H1 (cell line): Measurements from ENCODE around the gene F11. TPM values are rescaled to one million over a fixed set of nuclear protein-coding genes. Genes with fewer than 3 reads are reported as not detected.

Experiments
- CTCF ChIA-PET: fragments of 300-600 bp; sonication (Branson Sonifier 250); formaldehyde crosslinking; loops from one replicate; lab custom pipeline; 2021; ENCODE audit not compliant: partially characterized antibody; lab: Charles Lee
- POLR2A ChIA-PET: fragments of 300-600 bp; sonication (Branson Sonifier 250); formaldehyde crosslinking; loops from one replicate; lab custom pipeline; 2021; ENCODE audit warnings: inconsistent platforms; ENCODE audit not compliant: partially characterized antibody; lab: Charles Lee
- DNase-seq, 2 experiments: peaks; one replicate each; pipeline versions ENCODE4 v3.0.0 to v3.0.0-alpha.2; 2010 to 2022; ENCODE audit warnings: low spot score in 2 of 2, low read depth in 1 of 2, mixed read lengths in 1 of 2
- FAIRE-seq: peaks from 2 replicates; lab custom pipeline; 2011; peaks lifted over from hg19 to GRCh38; lab: Jason Lieb, UNC
- H2AFZ ChIP-seq: 2 replicates; pipeline ENCODE4 v1.8.1; 2012; ENCODE audit warnings: low read length, inconsistent platforms
- H2AK5ac ChIP-seq: 2 replicates; pipeline ENCODE4 v1.6.1; 2013; ENCODE audit warnings: low read depth, low read length
- H2BK120ac ChIP-seq: replicated peaks from 2 replicates; pipeline ENCODE3; 2013; ENCODE audit warnings: low read depth, low read length, inconsistent platforms
- H2BK12ac ChIP-seq: 2 replicates; pipeline ENCODE4 v1.6.1; 2013; ENCODE audit warnings: low read depth, low read length
- H2BK15ac ChIP-seq: 2 replicates; pipeline ENCODE4 v1.6.1; 2013; ENCODE audit warnings: low read length
- H2BK20ac ChIP-seq: 2 replicates; pipeline ENCODE4 v1.6.1; 2013; ENCODE audit warnings: low read length
- H2BK5ac ChIP-seq: 2 replicates; pipeline ENCODE4 v1.6.1; 2013; ENCODE audit warnings: low read depth, low read length
- H3K14ac ChIP-seq: 2 replicates; pipeline ENCODE4 v1.6.1; 2013; ENCODE audit warnings: inconsistent platforms; ENCODE audit not compliant: insufficient read length
- H3K18ac ChIP-seq: 2 replicates; pipeline ENCODE4 v1.6.1; 2013; ENCODE audit warnings: low read length; ENCODE audit errors: extremely low read depth
- H3K23ac ChIP-seq: 2 replicates; pipeline ENCODE4 v1.6.1; 2013; ENCODE audit warnings: inconsistent platforms; ENCODE audit not compliant: insufficient read length
- H3K23me2 ChIP-seq: 2 replicates; pipeline ENCODE4 v1.6.1; 2013; ENCODE audit warnings: low read depth, low read length
- H3K27ac ChIP-seq: 2 replicates; pipeline ENCODE4 v1.6.1; 2011; ENCODE audit warnings: low read depth, low read length, inconsistent platforms
- H3K27me3 ChIP-seq, 4 experiments: replicated peaks in 1 of 4; 1 replicate in 1 of 4; 2 replicates in 3 of 4; pipeline versions ENCODE4 v1.6.1 to v1.8.1; 2011 to 2013; ENCODE audit warnings: low read length in 3 of 4, mild to moderate bottlenecking in 3 of 4, inconsistent platforms in 2 of 4, mixed read lengths in 2 of 4, moderate library complexity in 1 of 4; ENCODE audit not compliant: control insufficient read depth in 3 of 4, insufficient read depth in 3 of 4; ENCODE audit errors: extremely low read depth in 1 of 4
- H3K36me3 ChIP-seq, 4 experiments: 2 replicates each; pipeline versions ENCODE4 v1.6.1 to v1.8.1; 2011 to 2013; ENCODE audit warnings: mild to moderate bottlenecking in 4 of 4, low read length in 3 of 4, moderate library complexity in 2 of 4, control low read depth in 1 of 4, inconsistent platforms in 1 of 4; ENCODE audit not compliant: insufficient read depth in 4 of 4, control insufficient read depth in 2 of 4
- H3K4ac ChIP-seq: replicated peaks from 2 replicates; pipeline ENCODE3; 2013; ENCODE audit warnings: low read length, low read depth, mixed read lengths, inconsistent platforms; ENCODE audit not compliant: insufficient read length
- H3K4me1 ChIP-seq, 4 experiments: replicated peaks in 1 of 4; 1 replicate in 1 of 4; 2 replicates in 3 of 4; pipeline versions ENCODE4 v1.6.1 to v1.8.1; 2011 to 2013; ENCODE audit warnings: low read length in 3 of 4, inconsistent platforms in 2 of 4, mixed read lengths in 1 of 4; ENCODE audit not compliant: insufficient read depth in 4 of 4, control insufficient read depth in 3 of 4
- H3K4me2 ChIP-seq, 2 experiments: 2 replicates each; pipeline versions ENCODE4 v1.6.1 to v1.8.1; 2011 to 2013; ENCODE audit warnings: low read depth in 2 of 2, low read length in 2 of 2, control low read depth in 1 of 2, inconsistent platforms in 1 of 2, mild to moderate bottlenecking in 1 of 2; ENCODE audit not compliant: insufficient read depth in 1 of 2
- H3K4me3 ChIP-seq, 4 experiments: fragments of 200-600, 300-600 bp in 1 of 4; sonication (generic), shearing (Covaris generic), sonication (Bioruptor Twin) in 1 of 4; 2 replicates each; pipeline versions ENCODE4 v1.5.1 to v1.8.1; 2011 to 2016; ENCODE audit warnings: low read length in 4 of 4, low read depth in 3 of 4, control low read depth in 2 of 4, inconsistent platforms in 2 of 4, mild to moderate bottlenecking in 2 of 4, mixed read lengths in 1 of 4, moderate library complexity in 1 of 4; ENCODE audit not compliant: insufficient read depth in 2 of 4; ENCODE audit errors: extremely low read depth in 1 of 4
- H3K56ac ChIP-seq: replicated peaks from 2 replicates; pipeline ENCODE3; 2013; ENCODE audit warnings: low read depth, mild to moderate bottlenecking, mixed read lengths, low read length, inconsistent platforms; ENCODE audit not compliant: insufficient read length
- H3K79me1 ChIP-seq: 2 replicates; pipeline ENCODE4 v1.6.1; 2013; ENCODE audit warnings: low read depth, low read length, control low read depth
- H3K79me2 ChIP-seq, 2 experiments: 2 replicates each; pipeline versions ENCODE4 v1.6.1 to v1.8.1; 2012 to 2013; ENCODE audit warnings: low read length in 2 of 2, mild to moderate bottlenecking in 2 of 2, inconsistent platforms in 1 of 2; ENCODE audit not compliant: insufficient read depth in 2 of 2, control insufficient read depth in 1 of 2
- H3K9ac ChIP-seq, 4 experiments: replicated peaks in 1 of 4; 1 replicate in 1 of 4; 2 replicates in 3 of 4; pipeline versions ENCODE4 v1.6.1 to v1.8.1; 2011 to 2013; ENCODE audit warnings: low read depth in 3 of 4, low read length in 3 of 4, control low read depth in 2 of 4, mild to moderate bottlenecking in 2 of 4, moderate library complexity in 2 of 4, inconsistent platforms in 1 of 4; ENCODE audit errors: extremely low read depth in 1 of 4
- H3K9me3 ChIP-seq, 2 experiments: 2 replicates each; pipeline versions ENCODE4 v1.6.1 to v1.8.1; 2012 to 2013; ENCODE audit warnings: mild to moderate bottlenecking in 2 of 2, moderate library complexity in 2 of 2, control low read depth in 1 of 2, inconsistent platforms in 1 of 2, low read depth in 1 of 2, low read length in 1 of 2, mixed read lengths in 1 of 2; ENCODE audit not compliant: insufficient read depth in 2 of 2
- H4K20me1 ChIP-seq, 2 experiments: replicated peaks in 1 of 2; 2 replicates each; pipeline versions ENCODE3 to v1.8.1; 2011 to 2013; ENCODE audit warnings: inconsistent platforms in 2 of 2, low read length in 2 of 2, mild to moderate bottlenecking in 1 of 2; ENCODE audit not compliant: insufficient read depth in 2 of 2, control insufficient read depth in 1 of 2
- H4K5ac ChIP-seq: 2 replicates; pipeline ENCODE4 v1.6.1; 2013; ENCODE audit warnings: low read length, low read depth, mixed read lengths, inconsistent platforms; ENCODE audit not compliant: insufficient read length
- H4K8ac ChIP-seq: 2 replicates; pipeline ENCODE4 v1.8.0; 2013; ENCODE audit warnings: mild to moderate bottlenecking, moderate library complexity, low read length, inconsistent platforms; ENCODE audit not compliant: insufficient read depth; ENCODE audit errors: extremely low read depth
- H4K91ac ChIP-seq: replicated peaks from 2 replicates; pipeline ENCODE3; 2013; ENCODE audit warnings: low read length, mixed read lengths, inconsistent platforms; ENCODE audit not compliant: insufficient read length
- TBP ChIP-seq: IDR thresholded peaks from 2 replicates; pipeline ENCODE4 v1.6.1; 2011; ENCODE audit warnings: low read depth, low read length, improper control_type of control experiment
- WGBS, 2 experiments: shearing (Covaris generic) in 1 of 2; methylation state at CpG; one replicate each; pipeline versions ENCODE4 v1.1.6 to v1.1.7; 2013 to 2015; ENCODE audit warnings: low lambda C conversion rate in 2 of 2, mixed read lengths in 2 of 2, inconsistent platforms in 1 of 2, low coverage in 1 of 2, missing lambda C conversion rate in 1 of 2; ENCODE audit not compliant: insufficient replicate concordance in 2 of 2, insufficient coverage in 1 of 2, insufficient read length in 1 of 2; ENCODE audit errors: extremely low coverage in 1 of 2, missing lambda C conversion rate in 1 of 2; 5-methylcytosine and 5-hydroxymethylcytosine counted together
- polyA plus RNA-seq, 7 experiments: library from polyadenylated mRNA; depleted of rRNA in 3 of 7; stranded (reverse) in 5 of 7; unstranded in 2 of 7; fragments of >200 nt in 5 of 7; fragments of 200-250 nt in 2 of 7; gene quantifications; 1 replicate in 5 of 7; 2 replicates in 1 of 7; 4 replicates in 1 of 7; pipeline versions ENCODE4 v1.2.1 to v1.2.3, GENCODE V29; 2011 to 2013; ENCODE audit warnings: missing spikeins in 2 of 7, mixed read lengths in 2 of 7
- total RNA-seq: library from RNA; stranded (reverse); fragmentation: NEBNext Ultra II Directional; extraction: Animal tissue kit (Norgen Biotek cat#: 25700); gene quantifications from 2 replicates; pipeline ENCODE4 v1.2.1, GENCODE V29; 2021

F11 gene
- total and polyA plus RNA-seq, 2 of the 8 experiments (the other 6 are each of a cell fraction or from before 2014, with no cell fraction given), result 0.27 to 0.99 TPM

DNA sequence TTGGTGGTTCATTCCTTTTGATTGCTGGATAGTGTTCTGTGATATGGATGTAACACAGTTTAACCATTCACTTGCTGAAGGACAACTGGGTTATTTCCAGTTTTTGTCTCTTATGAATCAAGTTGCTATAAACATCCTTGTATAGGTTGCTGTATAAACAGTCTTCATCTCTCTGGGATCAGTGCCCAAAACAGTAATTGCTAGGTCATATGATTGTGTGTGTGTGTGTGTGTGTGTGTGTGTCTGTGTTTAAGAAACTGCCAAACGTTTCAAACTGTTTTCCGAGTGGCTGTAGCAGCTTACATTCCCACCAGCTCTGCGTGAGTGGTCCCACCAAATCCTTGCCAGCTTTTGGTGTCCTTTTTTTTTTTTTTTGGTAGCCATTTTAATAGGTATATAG lies 60.4 kb downstream of the F11 start:
- TF ChIP-seq TBP, result no peak
- Histone ChIP-seq H4K5ac (no peak overlapping the region), H3K9me3 (peaks cover 0 to 6% of the 10 kb centered on the region in 2 experiments; a peak in 1 of 4 replicates), H3K4me2 (no peak overlapping the region), H3K4me3 (no peak overlapping the region), H3K79me2 (no peaks in the 10 kb centered on the region), H2BK120ac (no peak overlapping the region), H4K20me1 (no peaks in the 10 kb centered on the region), H4K91ac (no peak overlapping the region), H2AFZ (no peak overlapping the region), H2BK20ac (no peak overlapping the region), H2BK5ac (no peak overlapping the region), H3K18ac (no peak overlapping the region), H3K9ac (no peak overlapping the region), H4K8ac (no peak overlapping the region), H3K23me2 (no peaks in the 10 kb centered on the region), H3K23ac (no peak overlapping the region), H2BK15ac (no peak overlapping the region), H3K27me3 (no peaks in the 10 kb centered on the region), H3K14ac (no peak overlapping the region), H3K79me1 (no peaks in the 10 kb centered on the region), H3K4me1 (no peaks in the 10 kb centered on the region), H3K36me3 (no peaks in the 10 kb centered on the region), H3K56ac (no peak overlapping the region), H3K27ac (no peak overlapping the region), H2BK12ac (no peak overlapping the region), H2AK5ac (no peak overlapping the region), H3K4ac (no peak overlapping the region)
- ChIA-PET CTCF (interaction anchor here (1.6 kb wide), 1 partner anchor 9 kb away, joined by 3 read pairs; no protein-coding TSS in a partner anchor), POLR2A (no interaction called here)
- FAIRE-seq, result no peak
- no peak for DNase-seq
- 81% methylated on average over 3 of the region's 3 CpGs; no CpG with 5 or more reads in 1 of the 2 experiments for WGBS, 2 experiments
